Measurements from ENCODE around the gene CYP3A5.
"Not testable (repeated sequence)": the region's sequence is repeated elsewhere in the genome, so short reads cannot be mapped to it uniquely, and the experiment has no call there.

Gene CYP3A5

GRCh38 chr7:99643464-99643863 is 36.3 kb downstream of the CYP3A5 start:
- in situ Hi-C loops (cut with MboI; ENCODE audit: low sequenced_read_pairs): no loop called here

GRCh38 chr7:99642027-99642426 is 37.8 kb downstream of the CYP3A5 start:
- in situ Hi-C loops (cut with MboI; ENCODE audit: low sequenced_read_pairs): no loop called here

DNA sequence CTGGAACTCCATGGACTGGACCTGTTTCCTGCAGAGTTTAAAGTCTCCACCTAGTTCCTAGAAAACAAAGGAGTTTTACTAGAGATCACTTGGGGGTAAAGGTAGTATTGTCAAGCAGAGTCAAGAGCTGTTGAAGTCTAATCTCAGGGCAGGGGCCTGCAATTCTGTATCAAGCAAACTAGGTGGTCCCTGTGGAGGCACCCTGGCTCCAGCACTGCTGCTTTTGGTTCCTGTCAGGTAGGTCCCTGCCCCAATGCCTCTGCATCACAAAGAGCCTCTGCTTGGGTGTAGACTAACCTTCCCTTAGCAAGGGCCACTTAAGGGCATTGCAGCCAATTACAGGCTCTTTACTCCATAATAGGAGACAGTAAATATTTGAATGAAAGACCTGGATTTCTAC is 40.5 kb downstream of the CYP3A5 start:
- in situ Hi-C loops (cut with MboI; ENCODE audit: low sequenced_read_pairs): no loop called here

GRCh38 chr7:99638731-99639130 is 41.1 kb downstream of the CYP3A5 start:
- in situ Hi-C loops (cut with MboI; ENCODE audit: low sequenced_read_pairs): no loop called here

GRCh38 chr7:99637414-99637813 is 42.4 kb downstream of the CYP3A5 start:
- in situ Hi-C loops (cut with MboI; ENCODE audit: low sequenced_read_pairs): not testable (repeated sequence)

- in situ Hi-C loops (cut with MboI; ENCODE audit: low sequenced_read_pairs): no loop called here
Measured at GRCh38 chr7:99631295-99632109, 48.3 kb downstream of the CYP3A5 start.

DNA sequence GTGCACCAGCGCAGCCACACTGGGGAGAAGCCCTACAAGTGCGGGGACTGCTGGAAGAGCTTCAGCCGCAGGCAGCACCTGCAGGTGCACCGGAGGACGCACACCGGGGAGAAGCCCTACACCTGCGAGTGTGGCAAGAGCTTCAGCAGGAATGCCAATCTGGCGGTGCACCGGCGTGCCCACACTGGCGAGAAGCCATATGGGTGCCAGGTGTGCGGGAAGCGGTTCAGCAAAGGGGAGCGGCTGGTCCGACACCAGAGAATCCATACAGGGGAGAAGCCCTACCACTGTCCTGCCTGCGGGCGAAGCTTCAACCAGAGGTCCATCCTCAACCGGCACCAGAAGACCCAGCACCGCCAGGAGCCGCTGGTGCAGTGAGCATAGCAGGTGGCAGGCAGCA is 50.2 kb downstream of the CYP3A5 start:
- in situ Hi-C loops (cut with MboI; ENCODE audit: low sequenced_read_pairs): no loop called here

- in situ Hi-C loops (cut with MboI; ENCODE audit: low sequenced_read_pairs): no loop called here
Measured at GRCh38 chr7:99628471-99629465, 51.0 kb downstream of the CYP3A5 start.

DNA sequence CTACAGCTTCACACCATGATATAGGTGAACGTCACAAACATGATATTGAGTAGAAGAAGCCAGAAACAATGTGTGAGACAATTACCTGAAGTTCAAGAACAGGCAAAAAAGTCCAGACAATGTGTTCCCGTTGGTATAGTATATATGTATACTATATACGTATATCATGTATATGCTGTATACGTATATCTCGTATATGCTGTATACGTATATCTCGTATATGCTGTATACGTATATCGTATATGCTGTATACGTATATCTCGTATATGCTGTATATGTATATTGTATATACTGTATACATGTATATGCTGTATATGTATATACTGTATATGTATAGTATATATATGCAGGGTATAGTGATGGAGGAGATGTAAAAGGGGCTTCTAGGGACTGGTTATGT is 52.3 kb downstream of the CYP3A5 start:
- in situ Hi-C loops (cut with MboI; ENCODE audit: low sequenced_read_pairs): no loop called here

DNA sequence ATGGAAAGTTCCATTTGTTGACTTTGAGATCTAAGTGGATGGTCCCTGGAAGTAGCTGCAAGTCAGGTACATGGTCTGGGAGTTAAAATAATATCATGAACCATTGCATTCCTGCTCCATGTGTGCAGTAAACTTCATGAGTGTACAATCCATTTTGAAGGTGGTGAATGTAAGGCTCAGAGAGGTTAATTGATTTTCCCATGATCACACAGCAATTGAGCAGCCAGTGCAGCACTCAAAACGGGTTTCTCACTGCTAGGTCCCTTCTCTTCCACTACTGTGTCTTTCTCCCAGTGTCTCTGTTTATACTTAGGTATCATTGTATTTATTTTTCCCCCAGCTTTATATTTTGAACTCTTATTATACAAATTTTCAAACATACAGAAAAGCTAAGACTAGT is 53.1 kb downstream of the CYP3A5 start:
- in situ Hi-C loops (cut with MboI; ENCODE audit: low sequenced_read_pairs): no loop called here

GRCh38 chr7:99625961-99626360 is 53.8 kb downstream of the CYP3A5 start:
- in situ Hi-C loops (cut with MboI; ENCODE audit: low sequenced_read_pairs): no loop called here

GRCh38 chr7:99625321-99625720 is 54.5 kb downstream of the CYP3A5 start:
- in situ Hi-C loops (cut with MboI; ENCODE audit: low sequenced_read_pairs): no loop called here

GRCh38 chr7:99624484-99624883 is 55.3 kb downstream of the CYP3A5 start:
- in situ Hi-C loops (cut with MboI; ENCODE audit: low sequenced_read_pairs): no loop called here

DNA sequence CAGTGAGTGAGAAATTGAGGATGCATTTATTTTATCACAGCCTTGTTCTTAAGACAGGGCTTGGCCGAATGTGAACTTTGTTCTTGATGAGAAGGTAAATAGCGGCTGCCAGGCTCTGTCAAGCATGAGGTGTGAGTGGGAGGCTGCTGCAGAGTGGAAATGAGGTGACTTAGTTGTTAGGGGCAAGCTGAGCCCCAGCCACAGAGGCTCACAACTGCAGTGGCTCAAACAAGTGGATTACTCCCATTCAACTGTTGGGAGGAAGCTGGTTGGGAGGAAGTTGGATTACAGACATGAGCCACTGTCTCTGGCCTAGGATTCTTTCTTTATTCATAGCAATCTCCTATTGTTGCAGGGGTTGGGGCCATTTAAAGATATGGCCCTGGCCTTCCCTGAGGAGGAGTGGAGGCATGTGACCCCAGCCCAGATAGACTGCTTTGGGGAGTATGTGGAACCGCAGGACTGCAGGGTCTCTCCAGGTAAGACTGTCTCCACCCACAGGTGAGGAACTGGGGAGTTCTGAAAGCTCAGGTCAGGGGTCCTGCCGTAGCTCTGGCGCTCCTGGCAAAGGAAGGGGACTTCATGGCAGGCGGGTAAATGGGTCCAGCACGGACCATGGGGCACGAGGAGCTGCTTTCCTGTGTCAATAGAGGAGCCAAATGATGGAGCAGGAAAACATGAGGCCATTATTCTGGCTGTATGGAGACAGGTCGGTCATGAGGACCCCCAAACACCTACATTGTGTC is 55.9 kb downstream of the CYP3A5 start:
- in situ Hi-C loops (cut with MboI; ENCODE audit: low sequenced_read_pairs): no loop called here

- in situ Hi-C loops (cut with MboI; ENCODE audit: low sequenced_read_pairs): no loop called here
Measured at GRCh38 chr7:99623091-99623693, 56.6 kb downstream of the CYP3A5 start.

DNA sequence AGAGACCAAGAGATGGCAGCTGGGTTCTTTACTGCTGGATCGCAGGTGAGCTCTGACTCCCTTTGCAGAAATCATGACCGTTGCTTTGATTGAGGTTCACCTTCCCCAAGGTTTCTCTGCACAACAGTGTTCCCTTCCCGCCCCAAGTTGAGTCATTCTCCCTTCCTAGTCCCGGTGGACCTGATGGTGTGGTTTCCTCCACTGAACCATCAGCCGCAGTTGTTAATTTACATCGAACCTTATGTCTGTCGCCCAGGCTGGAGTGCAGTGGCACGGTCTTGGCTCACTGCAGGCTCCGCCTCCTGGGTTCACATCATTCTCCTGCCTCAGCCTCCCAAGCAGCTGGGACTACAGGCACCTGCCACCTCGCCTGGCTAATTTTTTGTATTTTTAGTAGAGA is 57.2 kb downstream of the CYP3A5 start:
- in situ Hi-C loops (cut with MboI; ENCODE audit: low sequenced_read_pairs): no loop called here

DNA sequence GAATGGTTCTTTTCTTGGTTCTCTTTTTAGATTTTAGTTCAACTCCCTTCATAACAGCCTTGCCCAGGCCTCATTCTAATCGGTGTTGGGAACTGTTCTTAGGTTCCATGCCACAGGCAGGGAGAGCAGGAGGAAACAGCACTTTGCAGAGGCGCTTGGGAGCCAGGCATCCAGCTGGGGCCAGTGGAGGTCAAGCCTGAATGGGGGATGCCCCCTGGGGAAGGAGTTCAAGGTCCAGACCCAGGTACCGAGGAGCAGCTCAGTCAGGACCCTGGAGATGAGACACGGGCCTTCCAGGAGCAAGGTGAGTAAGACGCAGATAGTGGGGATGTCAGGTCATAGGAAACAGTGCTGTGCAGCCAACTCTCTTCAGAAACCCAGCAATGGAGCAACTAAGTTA is 58.5 kb downstream of the CYP3A5 start:
- in situ Hi-C loops (cut with MboI; ENCODE audit: low sequenced_read_pairs): no loop called here

DNA sequence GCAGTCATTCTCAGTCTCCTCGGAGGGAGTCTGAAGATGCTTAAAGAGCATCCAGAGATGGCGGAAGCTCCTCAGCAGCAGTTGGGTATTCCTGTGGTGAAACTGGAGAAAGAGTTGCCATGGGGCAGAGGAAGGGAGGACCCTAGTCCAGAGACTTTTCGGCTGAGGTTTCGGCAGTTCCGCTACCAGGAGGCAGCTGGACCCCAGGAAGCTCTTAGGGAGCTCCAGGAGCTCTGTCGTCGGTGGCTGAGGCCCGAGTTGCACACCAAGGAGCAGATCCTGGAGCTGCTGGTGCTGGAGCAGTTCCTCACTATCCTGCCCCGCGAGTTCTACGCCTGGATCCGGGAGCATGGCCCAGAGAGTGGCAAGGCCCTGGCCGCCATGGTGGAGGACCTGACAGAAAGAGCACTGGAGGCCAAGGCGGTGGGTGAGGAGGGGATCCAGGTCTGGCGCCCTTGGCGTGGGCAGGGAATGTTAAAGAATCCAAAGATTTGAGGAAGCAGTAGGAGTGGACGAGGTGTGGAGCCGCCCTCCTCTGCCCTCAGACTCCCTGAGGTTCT is 60.1 kb downstream of the CYP3A5 start:
- in situ Hi-C loops (cut with MboI; ENCODE audit: low sequenced_read_pairs): no loop called here

- in situ Hi-C loops (cut with MboI; ENCODE audit: low sequenced_read_pairs): no loop called here
Measured at GRCh38 chr7:99618726-99619125, 61.1 kb downstream of the CYP3A5 start.

GRCh38 chr7:99617192-99617781 is 62.5 kb downstream of the CYP3A5 start:
- in situ Hi-C loops (cut with MboI; ENCODE audit: low sequenced_read_pairs): no loop called here

All from HL-60/S4 treated with phorbol 12-myristate 13-acetate at 8.2 ng/mL for 4 days and 3 days (cell line).